Suppressor macrophage (primary cell): ENCODE results near the gene DLG2.
"Not testable (repeated sequence)": the region's sequence is repeated elsewhere in the genome, so short reads cannot be mapped to it uniquely, and the experiment has no call there.

Experiments
- DNase-seq, 4 experiments: peaks; one replicate each; pipeline ENCODE4 v3.0.0-alpha.2; 2020 to 2022

The DLG2 gene

GRCh38 chr11:85187992-85188391 is 439.2 kb downstream of the DLG2 start:
- DNase-seq, result no peak

GRCh38 chr11:85184721-85185120 is 442.4 kb downstream of the DLG2 start:
- no peak for DNase-seq

GRCh38 chr11:85182441-85183387 is 444.4 kb downstream of the DLG2 start:
- DNase-seq, result no peak

- DNase-seq, result no peak
Measured at GRCh38 chr11:85180528-85180927, 446.6 kb downstream of the DLG2 start.

GRCh38 chr11:85171648-85172257 is 455.4 kb downstream of the DLG2 start:
- DNase-seq, result no peak

GRCh38 chr11:85170184-85170583 is 457.0 kb downstream of the DLG2 start:
- DNase-seq, result no peak

- DNase-seq, result no peak
Measured at GRCh38 chr11:85167471-85167870, 459.7 kb downstream of the DLG2 start.

GRCh38 chr11:85167038-85167437 is 460.1 kb downstream of the DLG2 start:
- DNase-seq, result no peak

GRCh38 chr11:85165819-85166218 is 461.3 kb downstream of the DLG2 start:
- DNase-seq, result no peak

- no peak for DNase-seq
Measured at GRCh38 chr11:85164743-85165142, 462.4 kb downstream of the DLG2 start.

GRCh38 chr11:85154294-85154693 is 472.9 kb downstream of the DLG2 start:
- no peak for DNase-seq

- DNase-seq, result no peak
Measured at GRCh38 chr11:85137597-85137996, 489.5 kb downstream of the DLG2 start.

GRCh38 chr11:85133636-85134035 is 493.5 kb downstream of the DLG2 start:
- no peak for DNase-seq

- DNase-seq, result no peak
Measured at GRCh38 chr11:85132851-85133585, 494.1 kb downstream of the DLG2 start.

GRCh38 chr11:85127349-85127748 is 499.8 kb downstream of the DLG2 start:
- DNase-seq, result no peak

GRCh38 chr11:85123752-85124231 is 503.4 kb downstream of the DLG2 start:
- no peak for DNase-seq

- DNase-seq, result no peak
Measured at GRCh38 chr11:85118151-85118550, 509.0 kb downstream of the DLG2 start.

- DNase-seq, result no peak
Measured at GRCh38 chr11:85115798-85116197, 511.3 kb downstream of the DLG2 start.

- DNase-seq, result no peak
Measured at GRCh38 chr11:85114786-85115185, 512.4 kb downstream of the DLG2 start.

- DNase-seq, result not testable (repeated sequence)
Measured at GRCh38 chr11:85110246-85110645, 516.9 kb downstream of the DLG2 start.

- DNase-seq, result no peak
Measured at GRCh38 chr11:85109141-85109540, 518.0 kb downstream of the DLG2 start.

- DNase-seq, result no peak
Measured at GRCh38 chr11:85105868-85106267, 521.3 kb downstream of the DLG2 start.

GRCh38 chr11:85099522-85099921 is 527.6 kb downstream of the DLG2 start:
- no peak for DNase-seq
